NCI-H446 (cell line): ENCODE data around the gene CLRN3.

Experiments used
- DNase-seq, 2 experiments: peaks; one replicate each; lab custom pipeline; 2025; lab: John Stamatoyannopoulos, UW

Gene CLRN3

GRCh38 chr10:127899766-127900387 lies 7.1 kb upstream of the CLRN3 start:
- no peak for DNase-seq

DNA sequence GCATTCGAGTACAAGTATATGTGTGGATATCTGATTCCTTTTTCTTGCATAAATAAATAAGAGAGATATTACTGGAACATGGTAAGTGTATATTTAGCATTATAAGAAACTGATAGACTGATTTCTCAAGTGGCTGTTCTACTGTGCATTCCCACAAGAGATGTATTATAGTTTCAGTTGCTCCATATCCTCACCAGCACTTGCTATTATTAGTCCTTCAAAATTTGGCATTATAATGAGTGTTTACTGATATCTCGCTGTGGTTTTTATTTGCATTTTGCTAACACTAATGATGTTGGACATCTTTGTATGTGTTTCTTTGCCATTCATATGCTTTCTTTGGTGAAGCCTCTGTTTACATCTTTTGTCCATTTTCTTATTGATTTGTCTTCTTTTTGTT lies 4.4 kb upstream of the CLRN3 start:
- no peak for DNase-seq

GRCh38 chr10:127896590-127896989 lies 3.8 kb upstream of the CLRN3 start:
- DNase-seq = no peak

- DNase-seq = no peak
These were observed 1.4 kb upstream of the CLRN3 start for GRCh38 chr10:127894146-127894545.

GRCh38 chr10:127890832-127891334 lies 1.9 kb downstream of the CLRN3 start:
- DNase-seq = no peak

- no peak for DNase-seq
These were observed 2.5 kb downstream of the CLRN3 start for GRCh38 chr10:127890216-127890615.

- DNase-seq = no peak
These were observed 3.0 kb downstream of the CLRN3 start for GRCh38 chr10:127889605-127890195.

- DNase-seq = no peak
These were observed 4.0 kb downstream of the CLRN3 start for GRCh38 chr10:127888521-127889312.

DNA sequence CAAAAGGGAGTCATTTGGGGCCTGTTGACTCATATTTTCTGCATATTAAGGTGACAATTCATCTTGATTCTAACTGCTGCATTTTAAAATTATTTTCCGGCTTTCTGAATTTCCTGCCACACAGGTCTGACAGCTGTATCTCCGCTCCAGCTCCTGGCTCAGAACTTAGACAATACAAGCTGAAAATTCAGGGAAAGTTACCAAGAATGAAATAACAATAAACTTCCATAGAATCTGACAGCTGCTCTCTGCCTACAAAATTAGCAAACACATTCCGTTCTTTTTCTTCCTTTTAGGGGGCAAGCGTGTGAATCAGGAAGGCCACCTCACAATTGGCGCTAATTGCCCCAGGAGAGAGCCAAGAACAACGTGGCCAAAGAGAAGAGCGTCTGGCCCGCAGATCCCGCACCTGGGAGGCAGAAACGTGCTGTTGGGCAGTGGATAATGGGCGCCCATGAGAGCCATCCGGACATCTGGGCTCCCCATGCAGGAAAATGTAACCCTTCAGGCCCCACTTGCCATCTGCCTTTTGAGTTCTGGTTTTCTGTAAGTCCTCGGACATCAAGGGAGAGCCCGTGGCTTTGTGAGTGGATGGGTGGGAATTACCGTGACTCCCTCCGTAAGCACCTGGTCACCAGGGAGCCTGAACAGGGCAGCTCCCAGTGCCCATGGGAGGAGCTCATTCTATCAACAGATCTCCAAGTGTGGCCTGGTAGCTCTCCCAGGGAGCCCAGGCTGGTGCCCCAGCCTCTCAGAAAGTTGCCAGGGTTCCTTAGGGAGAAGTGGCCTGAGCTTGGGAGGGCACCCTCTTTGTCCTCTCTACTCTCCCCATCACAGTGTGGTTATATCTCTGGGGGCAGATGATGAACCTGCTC lies 5.0 kb downstream of the CLRN3 start:
- no peak for DNase-seq

- no peak for DNase-seq
These were observed 6.2 kb downstream of the CLRN3 start for GRCh38 chr10:127886371-127887051.

DNA sequence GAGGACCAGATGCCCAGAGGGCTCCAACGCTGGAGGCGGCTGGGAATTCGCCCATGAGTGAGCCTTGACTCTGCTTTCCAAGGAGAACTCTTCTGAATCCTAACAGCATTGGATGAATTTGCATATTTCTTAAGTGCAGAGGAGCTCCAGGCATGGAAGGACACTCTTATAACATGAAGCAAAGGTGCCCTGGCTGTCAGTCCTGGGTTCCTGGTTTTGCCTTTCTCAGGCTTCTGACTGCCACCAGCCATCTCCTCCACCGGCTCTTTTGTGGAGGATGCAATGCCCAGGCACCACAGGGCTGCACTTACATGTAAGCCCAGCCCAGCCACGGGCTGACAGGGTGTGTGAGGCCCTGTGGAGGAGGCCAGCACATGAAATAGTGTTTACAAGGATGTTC lies 8.2 kb downstream of the CLRN3 start:
- no peak for DNase-seq

DNA sequence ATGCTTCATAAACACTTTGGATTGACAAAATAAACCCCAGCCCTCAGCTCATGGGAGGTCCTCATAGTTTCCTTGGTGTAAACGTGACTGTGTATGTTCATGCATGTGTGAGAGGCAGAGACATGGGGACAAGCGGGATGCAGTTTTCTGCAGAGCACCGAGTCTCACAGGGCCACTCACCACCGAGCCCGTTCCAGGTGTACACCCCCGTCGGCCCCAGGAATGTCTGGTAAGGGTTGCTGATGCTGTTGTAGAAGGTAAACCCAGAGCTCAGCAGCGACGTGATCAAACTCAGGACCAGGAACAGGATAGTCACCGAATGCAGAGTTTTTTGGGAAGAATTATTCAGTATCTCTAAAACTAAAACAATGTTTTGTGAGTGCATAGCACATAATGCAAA lies 9.2 kb downstream of the CLRN3 start:
- no peak for DNase-seq

- no peak for DNase-seq
These were observed 9.8 kb downstream of the CLRN3 start for GRCh38 chr10:127882801-127883459.

DNA sequence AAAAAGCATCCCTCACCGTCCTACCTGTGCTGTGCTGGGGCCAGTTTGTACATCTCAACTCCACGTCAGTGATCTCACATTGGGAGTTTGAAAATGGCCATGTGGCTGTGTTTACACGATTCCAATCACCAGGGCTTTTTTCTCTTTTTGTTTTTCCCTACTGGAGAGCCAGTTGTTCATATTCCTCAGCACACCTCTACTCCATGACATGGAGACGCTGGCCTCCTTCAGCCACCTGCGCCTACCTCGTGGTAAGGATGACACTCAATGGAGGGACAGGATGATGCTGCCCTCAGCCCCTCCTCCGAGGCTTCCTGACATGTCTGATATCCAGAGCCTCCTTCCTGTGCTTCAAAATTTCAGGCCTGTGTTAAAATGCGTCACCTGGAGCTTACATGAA lies 10.3 kb downstream of the CLRN3 start:
- no peak for DNase-seq

DNA sequence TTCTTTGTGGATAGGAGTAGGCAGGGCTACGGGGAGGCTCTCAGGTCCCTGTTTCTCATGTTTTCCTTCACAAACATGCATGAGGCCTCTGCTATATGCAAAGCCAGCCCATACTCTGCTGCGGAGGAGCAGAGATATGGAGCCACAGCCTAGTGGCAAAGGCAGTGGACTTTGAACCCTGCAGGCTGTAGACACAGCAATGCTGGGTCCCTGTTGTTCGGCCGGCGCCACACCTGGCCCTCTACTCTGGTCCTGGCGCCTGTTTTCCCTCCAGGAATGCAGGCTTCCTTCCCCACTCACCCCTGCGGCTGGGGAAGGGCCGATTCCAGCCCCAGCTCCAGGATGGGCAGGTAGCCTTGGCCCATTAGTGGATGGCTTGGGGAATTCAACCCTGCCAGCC lies 11.5 kb downstream of the CLRN3 start:
- DNase-seq = no peak

- DNase-seq = no peak
These were observed 12.2 kb downstream of the CLRN3 start for GRCh38 chr10:127880557-127880956.

DNA sequence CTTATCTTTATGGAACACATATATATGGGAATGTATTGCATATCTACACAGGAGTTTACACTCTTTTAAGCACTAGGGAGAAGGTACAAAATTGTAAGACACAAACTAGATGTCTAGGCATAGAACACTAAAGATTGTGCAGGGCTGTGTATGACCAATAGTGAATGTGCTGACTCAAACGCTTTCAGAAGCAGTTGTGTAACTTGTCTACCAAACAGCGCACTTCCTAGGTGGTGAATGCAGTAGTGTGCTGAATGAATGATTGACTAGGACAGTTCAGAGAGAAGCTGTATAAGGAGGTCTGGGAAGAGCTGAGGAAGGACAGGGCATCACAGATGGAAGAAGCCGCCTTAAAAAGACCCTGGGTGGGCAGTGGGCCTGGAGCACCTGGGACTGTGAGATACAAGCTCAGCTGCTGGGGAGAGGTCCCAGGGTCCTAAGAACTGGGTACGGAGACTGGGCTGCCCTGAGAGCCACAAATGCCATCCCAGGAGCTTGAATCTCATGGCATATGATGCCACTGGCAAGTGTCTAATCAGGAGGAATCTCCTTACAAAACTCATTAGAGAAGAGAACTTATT lies 14.2 kb downstream of the CLRN3 start:
- DNase-seq = no peak

GRCh38 chr10:127877699-127878098 lies 15.0 kb downstream of the CLRN3 start:
- DNase-seq = no peak

DNA sequence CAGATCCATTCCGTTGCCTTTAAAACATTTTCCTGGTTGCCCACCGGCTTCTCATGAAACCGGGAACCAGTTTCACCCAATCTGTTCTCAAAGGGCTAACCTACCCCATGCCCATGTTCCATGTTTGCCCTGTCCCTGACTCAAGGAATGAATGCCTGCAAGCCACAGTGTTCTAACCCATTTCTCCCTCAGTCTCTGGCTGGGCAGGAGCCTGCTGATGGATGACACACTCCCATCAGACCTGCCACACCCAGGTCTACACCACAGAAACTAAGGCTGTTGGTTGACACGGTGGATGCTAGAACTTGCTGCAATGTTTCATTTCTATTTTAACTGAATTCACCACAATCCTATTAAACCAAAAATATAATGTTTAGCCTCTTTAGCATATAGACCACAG lies 15.6 kb downstream of the CLRN3 start:
- DNase-seq = no peak

DNA sequence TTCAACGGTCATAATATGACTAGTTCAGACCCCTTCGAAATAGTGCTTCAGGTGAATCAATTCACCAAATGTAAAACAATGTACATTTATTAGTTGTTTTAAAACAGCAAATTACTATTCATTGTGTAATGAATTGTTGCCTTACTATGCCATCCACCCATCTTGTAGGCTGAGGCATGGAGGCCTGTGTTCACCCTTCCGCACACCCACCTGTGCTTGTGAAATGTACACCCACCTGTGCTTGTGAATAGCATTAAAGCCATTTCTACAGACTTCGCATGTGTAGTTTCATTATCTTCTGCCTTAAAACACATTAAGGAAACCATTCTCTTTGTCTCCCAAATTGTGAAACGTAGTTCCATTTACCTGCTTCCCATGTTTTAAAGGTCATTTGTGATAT lies 16.8 kb downstream of the CLRN3 start:
- no peak for DNase-seq

DNA sequence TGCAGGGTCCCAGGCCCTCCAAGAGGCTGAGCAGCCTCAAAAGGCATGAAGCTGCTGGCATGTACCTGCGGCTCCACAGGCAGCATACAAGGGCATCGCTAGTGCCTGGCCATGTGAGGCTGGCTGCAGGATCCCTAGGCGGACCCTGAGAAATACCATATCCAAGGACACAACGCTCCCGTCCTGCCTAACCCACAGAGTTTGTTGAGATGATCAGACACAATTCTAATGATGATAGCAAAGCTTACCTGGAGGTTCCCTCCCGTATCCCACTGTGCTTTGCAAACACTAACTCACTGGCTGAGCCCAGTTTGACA lies 17.3 kb downstream of the CLRN3 start:
- DNase-seq = no peak
